ENCODE data around the gene SAP25. TPM values are rescaled to one million over a fixed set of nuclear protein-coding genes. Genes with fewer than 3 reads are reported as not detected.
"Not testable (repeated sequence)": the region's sequence is repeated elsewhere in the genome, so short reads cannot be mapped to it uniquely, and the experiment has no call there.

SAP25 gene
- total RNA-seq, 1 donor from 2014 or later: 2.6 TPM

DNA sequence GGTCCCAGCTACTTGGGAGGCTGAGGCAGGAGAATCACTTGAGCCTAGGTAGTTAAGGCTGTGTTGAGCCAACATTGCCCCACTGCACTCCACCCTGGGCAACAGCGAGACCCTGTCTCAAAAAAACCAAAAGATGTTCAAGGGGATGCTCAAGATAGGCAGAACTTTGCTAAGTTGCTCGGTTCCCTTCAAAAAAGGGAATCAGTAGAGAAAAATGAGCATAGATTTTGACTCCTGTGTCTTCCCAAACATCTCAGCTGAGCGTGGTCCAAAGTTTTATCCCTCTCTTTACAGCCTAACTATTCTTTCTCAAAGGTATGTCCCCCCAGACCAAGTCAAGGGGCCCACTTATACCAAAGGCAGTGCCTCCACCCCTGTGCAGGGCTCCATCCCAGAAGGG lies 20.7 kb downstream of the SAP25 start:
- Mint-ChIP-seq H3K27ac (ENCODE audit: unreplicated experiment) (no peak overlapping the region), H3K36me3 (ENCODE audit: low read depth, unreplicated experiment) (peaks cover 34% of the 10 kb centered on the region), H3K4me3 (ENCODE audit: unreplicated experiment) (no peak overlapping the region), H3K4me1 (ENCODE audit: unreplicated experiment) (peaks cover 22% of the 10 kb centered on the region), H3K27me3 (ENCODE audit: unreplicated experiment) (no peaks in the 10 kb centered on the region), H3K9me3 (ENCODE audit: unreplicated experiment) (no peaks in the 10 kb centered on the region)
- DNase-seq (ENCODE audit: low spot score): no peak
- TF ChIP-seq, protein P1, sequence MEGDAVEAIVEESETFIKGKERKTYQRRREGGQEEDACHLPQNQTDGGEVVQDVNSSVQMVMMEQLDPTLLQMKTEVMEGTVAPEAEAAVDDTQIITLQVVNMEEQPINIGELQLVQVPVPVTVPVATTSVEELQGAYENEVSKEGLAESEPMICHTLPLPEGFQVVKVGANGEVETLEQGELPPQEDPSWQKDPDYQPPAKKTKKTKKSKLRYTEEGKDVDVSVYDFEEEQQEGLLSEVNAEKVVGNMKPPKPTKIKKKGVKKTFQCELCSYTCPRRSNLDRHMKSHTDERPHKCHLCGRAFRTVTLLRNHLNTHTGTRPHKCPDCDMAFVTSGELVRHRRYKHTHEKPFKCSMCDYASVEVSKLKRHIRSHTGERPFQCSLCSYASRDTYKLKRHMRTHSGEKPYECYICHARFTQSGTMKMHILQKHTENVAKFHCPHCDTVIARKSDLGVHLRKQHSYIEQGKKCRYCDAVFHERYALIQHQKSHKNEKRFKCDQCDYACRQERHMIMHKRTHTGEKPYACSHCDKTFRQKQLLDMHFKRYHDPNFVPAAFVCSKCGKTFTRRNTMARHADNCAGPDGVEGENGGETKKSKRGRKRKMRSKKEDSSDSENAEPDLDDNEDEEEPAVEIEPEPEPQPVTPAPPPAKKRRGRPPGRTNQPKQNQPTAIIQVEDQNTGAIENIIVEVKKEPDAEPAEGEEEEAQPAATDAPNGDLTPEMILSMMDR (IDR thresholded peaks at IDR 0.05; ENCODE audit: unreplicated experiment): no peak

DNA sequence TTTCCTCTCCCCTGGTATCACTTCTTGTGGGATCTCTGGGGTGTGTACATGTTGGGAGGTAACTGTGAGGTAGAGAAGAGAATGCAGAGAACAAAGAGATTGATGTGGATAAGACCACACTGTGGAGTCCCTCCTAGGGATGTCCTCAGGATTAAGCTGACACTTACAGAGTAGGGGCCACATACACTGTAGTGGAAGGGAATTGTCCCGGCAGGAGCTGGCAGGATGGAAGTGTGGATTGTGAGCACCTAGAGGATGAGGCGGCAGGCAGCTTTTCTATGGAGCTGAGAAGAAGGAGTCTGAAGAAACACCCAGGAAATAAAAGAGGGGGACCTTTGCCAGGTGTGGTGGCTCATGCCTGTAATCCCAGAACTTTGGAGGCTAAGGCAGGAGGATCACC lies 21.2 kb downstream of the SAP25 start:
- Mint-ChIP-seq H3K4me1 (ENCODE audit: unreplicated experiment) (peaks cover 25% of the 10 kb centered on the region), H3K36me3 (ENCODE audit: low read depth, unreplicated experiment) (peaks cover 34% of the 10 kb centered on the region), H3K9me3 (ENCODE audit: unreplicated experiment) (no peaks in the 10 kb centered on the region), H3K27me3 (ENCODE audit: unreplicated experiment) (no peaks in the 10 kb centered on the region), H3K4me3 (ENCODE audit: unreplicated experiment) (peak overlapping the region; percentile 47), H3K27ac (ENCODE audit: unreplicated experiment) (no peak overlapping the region)
- TF ChIP-seq, protein P1 (IDR thresholded peaks at IDR 0.05; ENCODE audit: unreplicated experiment): no peak
- no peak for DNase-seq (ENCODE audit: low spot score)

DNA sequence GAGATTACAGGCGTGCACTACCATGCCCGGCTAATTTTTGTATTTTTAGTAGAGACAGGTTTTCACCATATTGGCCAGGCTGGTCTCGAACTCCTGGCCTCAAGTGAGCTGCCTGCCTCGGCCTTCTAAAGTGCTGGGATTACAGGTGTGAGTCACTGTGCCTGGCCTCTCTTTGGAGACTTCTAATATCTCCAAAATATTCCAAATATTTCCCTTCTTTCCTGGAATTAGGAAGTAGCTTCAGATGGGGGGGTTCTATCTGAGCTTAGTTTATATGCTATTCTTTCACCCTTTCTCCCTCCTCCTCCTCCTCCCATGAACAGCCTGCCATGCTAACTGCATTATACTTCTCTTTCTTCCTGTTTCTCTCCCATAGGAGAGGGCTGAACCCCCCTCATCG lies 25.3 kb downstream of the SAP25 start:
- Mint-ChIP-seq H3K4me1 (ENCODE audit: unreplicated experiment) (peaks cover 64% of the 10 kb centered on the region), H3K4me3 (ENCODE audit: unreplicated experiment) (peak overlapping the region; percentile 33), H3K27ac (ENCODE audit: unreplicated experiment) (peak overlapping the region; percentile 89), H3K36me3 (ENCODE audit: low read depth, unreplicated experiment) (peaks cover 18% of the 10 kb centered on the region)
- H3K27me3 Mint-ChIP-seq (ENCODE audit: unreplicated experiment); H3K9me3 Mint-ChIP-seq (ENCODE audit: unreplicated experiment); DNase-seq (ENCODE audit: low spot score): not testable (repeated sequence)

DNA sequence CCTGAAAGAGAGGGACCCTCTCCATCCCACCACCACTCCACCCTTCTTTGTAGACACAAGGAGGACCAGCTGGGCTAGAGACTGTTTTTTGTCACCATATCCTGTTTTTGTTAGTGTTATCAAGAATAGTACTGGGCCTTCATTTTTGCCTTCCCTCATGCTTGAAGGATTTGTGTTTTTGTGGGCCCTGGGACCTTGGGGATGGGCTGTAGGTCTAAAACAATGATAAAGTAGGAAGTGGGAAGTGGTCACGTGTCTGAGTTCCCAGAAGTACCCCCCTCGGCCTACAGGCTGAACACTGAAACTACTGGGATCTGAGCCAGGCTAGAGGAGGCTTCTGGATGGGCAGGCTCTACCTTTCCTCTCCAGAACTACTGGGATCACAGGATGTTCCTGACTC lies 25.8 kb downstream of the SAP25 start:
- Mint-ChIP-seq H3K36me3 (ENCODE audit: low read depth, unreplicated experiment) (peaks cover 14% of the 10 kb centered on the region), H3K4me1 (ENCODE audit: unreplicated experiment) (peaks cover 67% of the 10 kb centered on the region), H3K9me3 (ENCODE audit: unreplicated experiment) (no peaks in the 10 kb centered on the region), H3K27me3 (ENCODE audit: unreplicated experiment) (peaks cover 2% of the 10 kb centered on the region), H3K4me3 (ENCODE audit: unreplicated experiment) (peak overlapping the region; percentile 37), H3K27ac (ENCODE audit: unreplicated experiment) (peak overlapping the region; percentile 81)
- TF ChIP-seq, protein P1 (IDR thresholded peaks at IDR 0.05; ENCODE audit: unreplicated experiment): no peak
- no peak for DNase-seq (ENCODE audit: low spot score)

DNA sequence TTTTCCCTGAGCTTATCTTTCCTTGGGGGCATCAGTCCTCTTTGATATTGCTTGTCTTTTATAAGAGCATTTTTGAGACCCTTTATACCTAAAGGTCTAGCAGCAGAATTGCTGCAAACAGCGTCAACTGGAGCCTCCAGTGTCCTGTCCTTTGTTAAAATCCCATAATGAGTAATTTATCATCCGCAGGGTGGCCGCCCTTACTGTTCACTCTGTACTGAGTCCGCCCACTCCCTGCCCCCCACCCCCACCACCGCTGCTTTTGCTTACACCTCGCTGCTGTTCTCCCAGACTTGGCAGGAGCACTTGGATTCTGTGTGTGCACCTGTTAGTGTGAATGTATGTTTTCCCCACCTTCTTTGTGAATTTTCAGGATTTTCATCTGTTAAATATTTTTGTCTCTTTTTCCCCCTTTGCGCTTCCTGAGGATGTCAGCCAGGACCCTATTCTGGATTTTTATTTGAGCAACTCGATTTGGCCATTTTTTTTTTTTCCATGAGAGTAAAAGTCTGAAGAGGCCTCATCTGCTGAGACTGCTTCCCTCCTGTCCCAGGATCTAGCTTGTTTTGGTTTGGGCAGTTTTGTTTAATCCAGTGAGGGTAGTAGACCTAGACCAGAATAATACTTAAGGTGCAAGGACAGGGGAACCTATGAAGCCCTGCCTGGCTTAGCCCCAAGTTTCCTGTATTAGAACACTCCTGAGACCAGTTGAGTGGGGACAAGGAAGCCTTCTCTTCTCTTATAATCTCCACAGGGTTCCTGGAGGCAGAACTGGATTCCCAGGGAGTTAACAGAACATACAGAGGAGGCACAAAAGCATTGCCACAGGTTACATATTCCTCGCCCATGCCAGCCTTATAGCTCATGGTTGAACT lies 26.5 kb downstream of the SAP25 start:
- TF ChIP-seq, protein P1 (IDR thresholded peaks at IDR 0.05; ENCODE audit: unreplicated experiment): no peak
- no peak for DNase-seq (ENCODE audit: low spot score)
- no peaks in the 10 kb centered on the region for H3K9me3 Mint-ChIP-seq (ENCODE audit: unreplicated experiment)
- H3K4me3 Mint-ChIP-seq (ENCODE audit: unreplicated experiment): no peak overlapping the region
- peaks cover 12% of the 10 kb centered on the region for H3K36me3 Mint-ChIP-seq (ENCODE audit: low read depth, unreplicated experiment)
- H3K27me3 Mint-ChIP-seq (ENCODE audit: unreplicated experiment): peaks cover 2% of the 10 kb centered on the region
- peak overlapping the region; percentile 81 for H3K27ac Mint-ChIP-seq (ENCODE audit: unreplicated experiment)
- peaks cover 71% of the 10 kb centered on the region for H3K4me1 Mint-ChIP-seq (ENCODE audit: unreplicated experiment)

Data from endothelial cell (in vitro differentiated cells).